GM13977 (cell line): ENCODE measurements around the gene TNNT3.
A peak's percentile ranks its signal among the peaks of the same experiment; 100 is the strongest.

Experiments
- DNase-seq: peaks from one replicate; pipeline ENCODE4 v3.0.0; 2012; ENCODE audit warnings: low spot score
- in situ Hi-C: fragments of 300-500 bp; cut with MboI; formaldehyde crosslinking; loops from one replicate; pipeline ENCODE4 v1.12.0; 2022; ENCODE audit warnings: low sequenced_read_pairs, low pct_unique_long_range_greater_than_20kb, mixed read lengths, inconsistent platforms; ENCODE audit not compliant: unreplicated experiment
- TF ChIP-seq, protein P1 (sequence below): IDR thresholded peaks from 2 replicates; pipeline ENCODE4 v1.5.1; 2012; ENCODE audit warnings: mild to moderate bottlenecking, control low read depth; ENCODE audit not compliant: insufficient read depth; ENCODE audit errors: extremely low read depth, missing control alignments

TNNT3 gene

DNA sequence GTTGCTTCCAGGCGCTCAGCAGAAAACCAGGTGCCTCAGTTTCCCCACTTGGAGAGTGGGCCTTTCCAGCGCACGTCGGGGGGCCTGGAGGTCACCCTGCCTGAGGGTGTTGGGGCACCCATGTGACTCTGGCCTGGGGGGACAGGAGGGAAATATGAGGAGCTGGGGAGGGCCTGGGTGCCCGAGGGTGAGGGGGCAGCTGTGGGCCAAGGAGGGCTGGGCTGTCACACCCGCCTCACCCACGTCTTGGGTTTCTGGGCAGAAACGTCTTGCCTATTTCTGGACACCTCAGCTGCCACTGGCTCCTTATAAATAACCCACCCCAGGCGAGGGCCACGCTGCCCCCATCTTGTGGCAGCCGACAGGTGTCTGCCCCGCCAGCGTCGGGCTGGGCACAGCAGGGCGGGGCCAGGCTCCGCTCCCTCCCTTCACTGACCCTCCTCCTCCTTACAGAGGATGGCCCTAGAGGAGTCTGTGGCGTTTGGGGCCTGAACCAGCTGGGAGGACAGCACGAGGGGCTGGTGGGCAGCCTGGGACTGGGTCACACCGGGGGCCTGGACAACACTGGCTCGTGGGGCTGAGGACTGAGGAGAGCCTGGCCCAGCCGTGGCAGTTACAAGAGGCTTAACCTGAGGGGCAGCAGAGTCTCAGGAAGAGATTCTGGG, 1.5 kb downstream of the TNNT3 start:
- in situ Hi-C loops: no loop called here
- TF ChIP-seq, protein P1, sequence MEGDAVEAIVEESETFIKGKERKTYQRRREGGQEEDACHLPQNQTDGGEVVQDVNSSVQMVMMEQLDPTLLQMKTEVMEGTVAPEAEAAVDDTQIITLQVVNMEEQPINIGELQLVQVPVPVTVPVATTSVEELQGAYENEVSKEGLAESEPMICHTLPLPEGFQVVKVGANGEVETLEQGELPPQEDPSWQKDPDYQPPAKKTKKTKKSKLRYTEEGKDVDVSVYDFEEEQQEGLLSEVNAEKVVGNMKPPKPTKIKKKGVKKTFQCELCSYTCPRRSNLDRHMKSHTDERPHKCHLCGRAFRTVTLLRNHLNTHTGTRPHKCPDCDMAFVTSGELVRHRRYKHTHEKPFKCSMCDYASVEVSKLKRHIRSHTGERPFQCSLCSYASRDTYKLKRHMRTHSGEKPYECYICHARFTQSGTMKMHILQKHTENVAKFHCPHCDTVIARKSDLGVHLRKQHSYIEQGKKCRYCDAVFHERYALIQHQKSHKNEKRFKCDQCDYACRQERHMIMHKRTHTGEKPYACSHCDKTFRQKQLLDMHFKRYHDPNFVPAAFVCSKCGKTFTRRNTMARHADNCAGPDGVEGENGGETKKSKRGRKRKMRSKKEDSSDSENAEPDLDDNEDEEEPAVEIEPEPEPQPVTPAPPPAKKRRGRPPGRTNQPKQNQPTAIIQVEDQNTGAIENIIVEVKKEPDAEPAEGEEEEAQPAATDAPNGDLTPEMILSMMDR: no peak

DNA sequence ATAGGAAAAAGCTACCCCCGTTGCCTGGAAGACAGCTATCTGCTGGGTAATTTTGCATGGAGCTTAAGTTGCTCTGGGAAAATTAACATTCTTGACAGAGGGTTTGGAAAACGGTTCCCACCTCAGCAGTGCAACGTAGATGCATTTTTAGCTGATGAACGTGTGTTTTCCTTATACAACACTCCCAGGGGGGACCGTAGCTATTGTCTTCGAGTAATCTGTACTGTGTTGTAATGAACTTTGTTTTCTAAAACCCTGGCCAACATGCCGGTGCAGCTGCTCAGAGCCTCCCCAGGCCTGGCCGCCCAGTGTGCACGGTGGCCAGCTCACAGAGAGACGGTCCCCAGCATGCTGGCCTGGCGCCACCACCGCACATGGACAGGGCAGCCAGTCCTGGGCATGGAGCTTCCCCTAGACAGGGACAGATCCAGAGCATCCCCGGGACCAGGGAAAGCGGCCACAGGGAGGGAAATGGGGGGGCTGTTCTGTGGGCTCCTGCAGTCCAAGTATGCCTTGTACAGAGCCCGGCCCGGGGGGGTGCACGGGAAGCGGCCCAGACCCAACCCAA, 2.2 kb downstream of the TNNT3 start:
- DNase-seq: peak; percentile 29
- in situ Hi-C loops: no loop called here
- TF ChIP-seq, protein P1: no peak

More for the DNA sequence above, 1.5 kb downstream of the TNNT3 start:
- DNase-seq: peak; percentile 33

DNA sequence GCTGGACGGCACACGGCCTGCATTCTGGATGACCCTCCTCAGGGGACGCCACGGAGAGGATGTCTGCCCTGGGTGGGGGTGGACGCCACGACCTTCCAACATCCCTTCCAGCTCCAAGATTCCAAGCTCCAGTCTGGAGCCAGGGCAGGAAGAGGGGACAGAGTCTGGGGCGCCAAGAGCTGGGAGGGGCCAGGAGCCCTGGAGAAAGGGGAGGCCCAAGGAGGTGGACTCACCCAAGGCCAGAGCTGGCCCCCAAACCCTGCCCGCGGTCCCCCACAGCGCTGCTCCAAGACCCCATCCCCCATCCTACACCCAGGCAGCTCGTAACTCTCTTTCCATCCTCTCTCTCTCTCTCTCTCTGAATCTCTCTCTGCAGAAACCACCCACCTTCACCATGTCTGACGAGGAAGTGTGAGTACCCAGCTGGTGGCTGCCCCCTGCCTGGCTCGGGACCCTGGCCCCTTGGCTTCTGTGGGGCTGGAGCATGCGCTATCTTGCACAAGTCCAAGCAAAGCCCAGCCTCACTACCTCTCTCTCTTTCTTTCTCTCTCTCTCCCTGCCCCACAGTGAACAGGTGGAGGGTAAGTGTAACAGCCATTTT, 3.1 kb downstream of the TNNT3 start:
- TF ChIP-seq, protein P1: no peak
- in situ Hi-C loops: no loop called here
- peak; percentile 9 for DNase-seq

DNA sequence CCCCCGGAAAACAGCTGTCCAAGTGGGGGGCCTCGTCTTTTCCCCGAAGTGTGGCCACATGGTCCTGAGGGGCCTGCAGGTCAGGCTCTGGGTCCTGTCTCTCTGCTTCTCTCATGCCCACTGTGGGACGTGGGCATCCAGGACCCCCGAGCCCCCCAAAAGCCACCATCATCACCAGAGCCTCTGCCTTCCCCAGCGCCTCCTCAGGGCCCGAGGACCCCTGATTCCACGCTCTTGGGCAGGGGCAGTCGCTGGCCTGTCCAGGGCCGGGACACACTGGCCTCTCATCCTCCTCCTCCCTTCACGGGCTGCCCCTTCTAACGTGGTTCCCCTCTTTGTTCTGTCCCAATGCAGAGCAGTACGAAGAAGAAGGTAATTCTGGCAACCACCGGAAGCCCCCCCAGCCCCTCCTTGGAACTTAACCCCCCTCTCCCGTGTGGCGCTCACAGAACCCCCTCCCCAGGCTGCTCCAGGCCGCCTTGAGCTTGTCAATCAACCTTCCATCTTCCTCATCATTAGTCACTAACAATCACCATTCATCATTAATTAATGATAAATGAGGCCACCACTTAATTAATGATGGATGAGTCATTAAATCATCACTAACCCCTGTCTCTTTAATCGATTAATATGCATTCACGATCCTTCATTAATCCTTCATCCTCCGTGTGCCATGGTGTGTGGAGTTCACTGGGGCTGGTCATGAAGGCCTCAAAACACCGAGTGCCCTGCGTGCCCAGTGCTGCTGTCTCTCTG, 3.9 kb downstream of the TNNT3 start:
- TF ChIP-seq, protein P1: no peak
- DNase-seq: peak; percentile 10
- in situ Hi-C loops: no loop called here

DNA sequence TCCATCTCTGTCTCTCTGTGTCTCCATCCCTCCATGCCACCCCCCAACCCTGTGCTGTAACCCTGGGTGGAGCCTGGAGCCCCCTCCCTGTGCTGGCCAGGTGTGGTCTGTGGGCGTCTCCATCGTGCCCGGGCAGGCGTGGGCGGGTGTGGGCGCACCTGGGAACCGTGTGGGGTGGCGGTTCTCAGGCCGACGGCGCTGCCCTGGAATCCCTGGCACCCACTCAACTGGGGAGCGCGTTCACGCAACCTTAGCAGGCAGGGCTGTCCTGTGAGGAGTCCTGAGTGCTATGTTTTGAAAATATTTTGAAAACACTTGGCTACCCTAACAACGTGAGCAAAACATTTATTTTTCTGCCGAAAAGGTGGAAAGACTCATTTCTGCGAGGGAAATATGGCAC, 4.7 kb downstream of the TNNT3 start:
- DNase-seq: peak; percentile 9
- in situ Hi-C loops: no loop called here
- TF ChIP-seq, protein P1: no peak

DNA sequence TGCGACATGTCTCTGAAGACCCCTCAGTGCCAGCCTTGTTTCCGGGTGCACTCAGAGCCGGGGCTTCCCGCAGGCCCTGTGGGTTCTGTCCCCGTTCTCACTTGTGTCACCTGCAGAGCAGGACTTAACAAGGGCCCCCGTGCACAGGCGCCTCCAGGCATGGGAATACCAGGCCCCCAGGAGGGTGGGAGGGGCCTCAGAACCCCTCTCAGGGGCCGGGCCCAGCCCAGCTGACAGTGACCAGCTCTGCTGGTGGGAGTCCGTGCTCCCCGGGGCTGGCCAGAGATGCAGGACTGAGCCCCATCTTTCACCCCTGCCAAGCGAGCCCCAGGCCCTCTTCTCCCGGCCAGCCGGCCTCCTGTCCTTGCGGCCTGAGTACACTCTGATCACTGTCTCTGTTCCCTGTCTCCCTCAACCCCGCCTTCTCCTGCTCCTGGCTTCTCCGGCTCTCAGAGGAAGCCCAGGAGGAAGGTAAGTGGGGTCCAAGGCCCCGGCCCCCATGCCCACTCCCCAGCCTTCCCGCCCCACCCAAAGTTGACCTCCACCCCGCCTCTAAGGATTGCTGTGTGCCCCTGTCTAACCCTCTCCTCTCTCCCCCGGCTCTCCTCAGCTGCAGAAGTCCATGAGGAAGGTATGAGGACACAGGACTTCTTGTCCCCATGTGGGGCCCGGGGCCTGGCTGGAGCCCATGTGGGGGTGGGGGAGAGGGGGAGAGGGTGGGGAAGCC, 5.3 kb downstream of the TNNT3 start:
- DNase-seq: peak; percentile 21
- TF ChIP-seq, protein P1: no peak
- in situ Hi-C loops: no loop called here
